Liver (tissue), 3 donors: ENCODE results near the gene LPAR1.

Experiments used
- TAF1 ChIP-seq: conservative IDR thresholded peaks from 2 replicates; pipeline ENCODE4 v1.6.1; 2016; ENCODE audit warnings: antibody characterized with exemption, mild to moderate bottlenecking
- TF ChIP-seq, protein P1 (sequence below): IDR thresholded peaks from 2 replicates; pipeline ENCODE4 v1.6.1; 2016; ENCODE audit warnings: antibody characterized with exemption, mild to moderate bottlenecking
- TF ChIP-seq, protein P2 (sequence below): fragments of 150-350 bp; IDR thresholded peaks from 2 replicates; pipeline ENCODE4 v1.5.1; 2017; ENCODE audit warnings: improper control_type of control experiment, low read depth, low read length; ENCODE audit not compliant: missing input control
- donor health status: healthy.
- donor health status: healthy.

DNA sequence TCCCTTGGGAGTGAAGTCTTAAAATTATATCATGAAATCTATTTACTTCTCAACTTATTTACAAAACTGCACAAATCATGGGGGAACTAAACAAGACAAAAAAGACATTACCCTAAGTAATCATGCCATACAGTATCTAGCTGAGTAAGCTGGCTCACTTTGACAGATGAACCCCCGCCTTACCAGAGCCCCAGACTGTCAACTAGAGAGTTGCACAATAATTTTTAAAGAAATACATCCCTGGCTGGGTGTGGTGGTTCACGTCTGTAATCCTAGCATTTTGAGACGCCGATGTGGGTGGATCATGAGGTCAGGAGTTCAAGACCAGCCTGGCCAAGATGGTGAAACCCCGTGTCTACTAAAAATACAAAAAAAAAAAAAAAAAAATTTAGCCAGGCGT is 62.3 kb downstream of the LPAR1 start:
- TF ChIP-seq, protein P1, sequence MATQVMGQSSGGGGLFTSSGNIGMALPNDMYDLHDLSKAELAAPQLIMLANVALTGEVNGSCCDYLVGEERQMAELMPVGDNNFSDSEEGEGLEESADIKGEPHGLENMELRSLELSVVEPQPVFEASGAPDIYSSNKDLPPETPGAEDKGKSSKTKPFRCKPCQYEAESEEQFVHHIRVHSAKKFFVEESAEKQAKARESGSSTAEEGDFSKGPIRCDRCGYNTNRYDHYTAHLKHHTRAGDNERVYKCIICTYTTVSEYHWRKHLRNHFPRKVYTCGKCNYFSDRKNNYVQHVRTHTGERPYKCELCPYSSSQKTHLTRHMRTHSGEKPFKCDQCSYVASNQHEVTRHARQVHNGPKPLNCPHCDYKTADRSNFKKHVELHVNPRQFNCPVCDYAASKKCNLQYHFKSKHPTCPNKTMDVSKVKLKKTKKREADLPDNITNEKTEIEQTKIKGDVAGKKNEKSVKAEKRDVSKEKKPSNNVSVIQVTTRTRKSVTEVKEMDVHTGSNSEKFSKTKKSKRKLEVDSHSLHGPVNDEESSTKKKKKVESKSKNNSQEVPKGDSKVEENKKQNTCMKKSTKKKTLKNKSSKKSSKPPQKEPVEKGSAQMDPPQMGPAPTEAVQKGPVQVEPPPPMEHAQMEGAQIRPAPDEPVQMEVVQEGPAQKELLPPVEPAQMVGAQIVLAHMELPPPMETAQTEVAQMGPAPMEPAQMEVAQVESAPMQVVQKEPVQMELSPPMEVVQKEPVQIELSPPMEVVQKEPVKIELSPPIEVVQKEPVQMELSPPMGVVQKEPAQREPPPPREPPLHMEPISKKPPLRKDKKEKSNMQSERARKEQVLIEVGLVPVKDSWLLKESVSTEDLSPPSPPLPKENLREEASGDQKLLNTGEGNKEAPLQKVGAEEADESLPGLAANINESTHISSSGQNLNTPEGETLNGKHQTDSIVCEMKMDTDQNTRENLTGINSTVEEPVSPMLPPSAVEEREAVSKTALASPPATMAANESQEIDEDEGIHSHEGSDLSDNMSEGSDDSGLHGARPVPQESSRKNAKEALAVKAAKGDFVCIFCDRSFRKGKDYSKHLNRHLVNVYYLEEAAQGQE: no peak
- TF ChIP-seq, protein P2, sequence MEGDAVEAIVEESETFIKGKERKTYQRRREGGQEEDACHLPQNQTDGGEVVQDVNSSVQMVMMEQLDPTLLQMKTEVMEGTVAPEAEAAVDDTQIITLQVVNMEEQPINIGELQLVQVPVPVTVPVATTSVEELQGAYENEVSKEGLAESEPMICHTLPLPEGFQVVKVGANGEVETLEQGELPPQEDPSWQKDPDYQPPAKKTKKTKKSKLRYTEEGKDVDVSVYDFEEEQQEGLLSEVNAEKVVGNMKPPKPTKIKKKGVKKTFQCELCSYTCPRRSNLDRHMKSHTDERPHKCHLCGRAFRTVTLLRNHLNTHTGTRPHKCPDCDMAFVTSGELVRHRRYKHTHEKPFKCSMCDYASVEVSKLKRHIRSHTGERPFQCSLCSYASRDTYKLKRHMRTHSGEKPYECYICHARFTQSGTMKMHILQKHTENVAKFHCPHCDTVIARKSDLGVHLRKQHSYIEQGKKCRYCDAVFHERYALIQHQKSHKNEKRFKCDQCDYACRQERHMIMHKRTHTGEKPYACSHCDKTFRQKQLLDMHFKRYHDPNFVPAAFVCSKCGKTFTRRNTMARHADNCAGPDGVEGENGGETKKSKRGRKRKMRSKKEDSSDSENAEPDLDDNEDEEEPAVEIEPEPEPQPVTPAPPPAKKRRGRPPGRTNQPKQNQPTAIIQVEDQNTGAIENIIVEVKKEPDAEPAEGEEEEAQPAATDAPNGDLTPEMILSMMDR: no peak
- no peak for TF ChIP-seq TAF1
